RWPE1 (cell line): ENCODE results near the gene FBXW2.

Experiments used
- CTCF ChIA-PET: fragments of 350-600 bp; sonication (Branson Sonifier 250); formaldehyde crosslinking; extraction: SDS; loops from one replicate; lab custom pipeline; 2021; lab: Yijun Ruan, JAX
- POLR2A ChIA-PET: fragments of 400-600 bp; formaldehyde crosslinking; extraction: SDS; loops from one replicate; lab custom pipeline; 2020; ENCODE audit warnings: antibody characterized with exemption; ENCODE audit not compliant: low non-redundant PET; lab: Yijun Ruan, JAX
- DNase-seq: peaks from one replicate; pipeline ENCODE4 v3.0.0; 2012; ENCODE audit warnings: low spot score
- H3K27ac ChIP-seq: fragments of 450-650 bp; 2 replicates; pipeline ENCODE4 v1.5.1; 2017
- TF ChIP-seq, protein P1 (sequence below): fragments of 450-650 bp; conservative IDR thresholded peaks from 2 replicates; pipeline ENCODE4 v1.5.1; 2017; ENCODE audit warnings: low read depth, mild to moderate bottlenecking

The FBXW2 gene

DNA sequence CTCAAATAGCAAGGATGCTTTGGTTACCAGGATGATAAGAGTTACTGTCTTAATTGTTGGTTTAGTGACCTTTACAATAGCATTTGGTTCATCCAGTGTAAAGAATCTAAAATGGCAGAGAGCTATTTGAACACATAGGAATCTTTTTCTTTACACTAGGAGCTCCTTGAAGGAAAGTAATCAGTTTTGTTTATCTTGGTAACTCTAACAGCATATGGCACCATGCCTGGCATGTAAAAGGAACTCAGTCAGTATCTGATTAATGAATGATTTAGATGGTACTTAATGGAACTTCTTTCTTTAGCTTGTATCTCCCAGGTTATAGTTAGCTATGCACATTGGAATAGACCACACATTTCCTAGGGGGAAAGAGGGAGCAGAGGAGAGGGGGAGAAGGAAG, 39.6 kb upstream of the FBXW2 start:
- ChIA-PET POLR2A (no interaction called here), CTCF (interaction anchor here (0.6 to 1.2 kb wide), 2 partner anchors 10 to 104 kb away, joined by 3 read pairs; no protein-coding TSS in a partner anchor)
- no peak for DNase-seq
- H3K27ac ChIP-seq: no peak overlapping the region
- TF ChIP-seq, protein P1, sequence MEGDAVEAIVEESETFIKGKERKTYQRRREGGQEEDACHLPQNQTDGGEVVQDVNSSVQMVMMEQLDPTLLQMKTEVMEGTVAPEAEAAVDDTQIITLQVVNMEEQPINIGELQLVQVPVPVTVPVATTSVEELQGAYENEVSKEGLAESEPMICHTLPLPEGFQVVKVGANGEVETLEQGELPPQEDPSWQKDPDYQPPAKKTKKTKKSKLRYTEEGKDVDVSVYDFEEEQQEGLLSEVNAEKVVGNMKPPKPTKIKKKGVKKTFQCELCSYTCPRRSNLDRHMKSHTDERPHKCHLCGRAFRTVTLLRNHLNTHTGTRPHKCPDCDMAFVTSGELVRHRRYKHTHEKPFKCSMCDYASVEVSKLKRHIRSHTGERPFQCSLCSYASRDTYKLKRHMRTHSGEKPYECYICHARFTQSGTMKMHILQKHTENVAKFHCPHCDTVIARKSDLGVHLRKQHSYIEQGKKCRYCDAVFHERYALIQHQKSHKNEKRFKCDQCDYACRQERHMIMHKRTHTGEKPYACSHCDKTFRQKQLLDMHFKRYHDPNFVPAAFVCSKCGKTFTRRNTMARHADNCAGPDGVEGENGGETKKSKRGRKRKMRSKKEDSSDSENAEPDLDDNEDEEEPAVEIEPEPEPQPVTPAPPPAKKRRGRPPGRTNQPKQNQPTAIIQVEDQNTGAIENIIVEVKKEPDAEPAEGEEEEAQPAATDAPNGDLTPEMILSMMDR: no peak

DNA sequence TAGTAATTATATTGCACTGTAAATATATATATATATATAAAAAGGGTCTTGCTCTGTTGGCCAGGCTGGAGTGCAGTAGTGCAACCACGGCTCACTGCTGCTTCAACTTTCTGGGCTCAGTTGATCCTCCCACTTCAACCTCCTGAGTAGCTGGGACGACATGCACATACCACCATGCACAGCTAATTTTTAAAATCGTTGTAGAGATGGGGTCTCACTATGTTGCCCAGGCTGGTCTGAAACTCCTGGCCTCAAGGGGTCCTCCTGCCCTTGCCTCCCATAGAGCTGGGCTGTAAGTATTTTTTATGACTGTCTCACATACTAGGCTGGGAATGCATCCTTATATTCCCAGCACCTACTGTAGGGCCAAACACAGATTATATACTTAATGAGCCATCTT, 37.6 kb upstream of the FBXW2 start:
- ChIA-PET POLR2A (no interaction called here), CTCF (interaction anchor here (0.6 kb wide), 1 partner anchor 106 kb away, joined by 4 read pairs; no protein-coding TSS in a partner anchor)
- DNase-seq: no peak

DNA sequence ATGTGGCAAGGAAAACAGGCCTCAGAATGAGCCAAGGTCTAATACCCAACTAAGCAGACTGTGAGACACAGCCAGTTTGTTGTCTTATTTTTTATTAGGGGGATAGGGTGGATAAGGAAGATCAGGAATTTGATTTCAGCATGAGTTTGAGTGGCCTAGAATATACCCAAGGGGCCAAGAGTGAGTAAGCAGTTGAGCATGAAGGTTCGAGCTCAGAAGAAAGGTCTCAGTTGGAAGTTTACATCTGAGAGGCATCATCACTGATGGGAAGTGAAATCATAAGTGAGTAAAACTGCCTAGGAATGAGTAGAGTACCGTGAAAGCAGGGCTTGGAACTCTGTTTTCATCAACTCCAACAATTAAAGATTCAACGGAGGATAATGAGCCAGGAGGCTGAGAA, 36.9 kb upstream of the FBXW2 start:
- ChIA-PET POLR2A (no interaction called here), CTCF (no interaction called here)
- no peak for DNase-seq
- TF ChIP-seq, protein P1: no peak
- H3K27ac ChIP-seq: no peak overlapping the region

More for the DNA sequence above, 37.6 kb upstream of the FBXW2 start:
- TF ChIP-seq, protein P1: no peak
- H3K27ac ChIP-seq: no peak overlapping the region

DNA sequence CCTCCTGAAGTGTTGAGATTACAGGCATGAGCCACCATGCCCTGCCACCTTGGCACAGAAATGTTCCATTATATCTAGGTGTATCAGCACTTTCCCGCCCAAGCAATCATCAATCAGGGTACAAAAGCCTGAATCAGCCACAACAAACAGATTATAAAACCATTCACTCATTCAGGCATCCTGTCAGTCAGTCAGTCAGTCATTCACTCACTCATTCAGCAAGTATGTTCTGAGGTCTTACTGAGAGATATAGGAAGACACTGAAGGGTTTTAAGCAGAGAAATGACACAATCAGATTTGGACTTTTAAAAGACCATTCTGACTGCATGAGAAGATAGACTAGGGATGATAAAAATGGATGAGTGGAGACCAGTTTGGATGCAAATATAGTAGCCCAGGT, 36.4 kb upstream of the FBXW2 start:
- POLR2A ChIA-PET: no interaction called here
- TF ChIP-seq, protein P1: no peak
- CTCF ChIA-PET: no interaction called here

DNA sequence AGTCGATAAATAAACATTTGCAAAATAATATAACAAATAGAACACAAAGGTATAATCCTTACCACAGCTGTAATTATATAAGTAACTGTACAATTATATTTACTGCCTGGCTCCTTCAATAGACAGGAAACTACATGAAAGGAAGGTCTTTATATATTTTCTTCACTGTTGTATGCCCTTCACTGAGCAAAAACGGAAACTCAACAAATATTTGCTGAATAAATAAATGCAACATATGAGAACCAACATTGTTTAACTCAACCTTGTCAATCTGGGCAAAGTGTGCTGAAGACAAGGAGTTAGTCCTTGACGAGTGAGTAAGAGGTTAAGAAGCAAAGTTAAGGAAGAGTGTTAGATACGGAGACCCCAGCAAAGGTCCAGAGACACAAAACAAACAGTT, 26.9 kb upstream of the FBXW2 start:
- ChIA-PET CTCF (interaction anchor here (0.7 kb wide), 1 partner anchor 17 kb away, joined by 3 read pairs; no protein-coding TSS in a partner anchor), POLR2A (interaction anchor here (1.0 kb wide), 1 partner anchor 12 kb away, joined by 3 read pairs; no protein-coding TSS in a partner anchor)
- DNase-seq: no peak
- TF ChIP-seq, protein P1: no peak
- H3K27ac ChIP-seq: no peak overlapping the region

More for the DNA sequence above, 36.4 kb upstream of the FBXW2 start:
- DNase-seq: no peak
- H3K27ac ChIP-seq: no peak overlapping the region

DNA sequence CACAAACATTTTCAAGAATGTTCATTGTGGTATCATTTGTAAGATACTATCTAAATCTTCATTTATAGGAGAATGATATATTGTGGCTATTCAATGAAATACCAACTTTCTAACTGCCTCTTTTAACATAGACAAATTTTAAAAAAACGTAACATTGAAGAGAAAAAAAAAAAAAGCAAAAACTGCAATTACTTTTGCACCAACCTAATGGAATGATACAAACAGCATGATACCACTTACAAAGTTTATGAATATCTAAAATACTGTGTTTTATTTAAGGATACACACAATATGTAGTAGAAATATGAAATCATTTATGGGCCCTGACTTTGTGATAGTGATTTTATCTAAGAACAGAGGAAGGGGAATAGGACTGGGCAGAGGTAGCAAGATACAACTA, 25.4 kb upstream of the FBXW2 start:
- POLR2A ChIA-PET: no interaction called here
- CTCF ChIA-PET: no interaction called here
- TF ChIP-seq, protein P1: 0 out of 2 replicates have a peak, but pooled peaks have one; percentile 9
- DNase-seq: no peak
- no peak overlapping the region for H3K27ac ChIP-seq
